Hepatocyte (in vitro differentiated cells): ENCODE data around the gene SCRN2. TPM values are rescaled to one million over a fixed set of nuclear protein-coding genes. Genes with fewer than 3 reads are reported as not detected.

ENCODE experiments used
- DNase-seq: peaks from one replicate; pipeline ENCODE4 v3.0.0-alpha.2; 2016; ENCODE audit warnings: low spot score
- H2AFZ ChIP-seq: fragments of 200-600 bp; sonication (generic); 2 replicates; pipeline ENCODE4 v1.6.0; 2016; ENCODE audit warnings: antibody characterized with exemption, mild to moderate bottlenecking
- H3K27ac ChIP-seq: fragments of 200-600 bp; sonication (generic); 2 replicates; pipeline ENCODE4 v1.5.1; 2016; ENCODE audit warnings: mild to moderate bottlenecking
- H3K27me3 ChIP-seq: fragments of 200-600 bp; sonication (generic); 2 replicates; pipeline ENCODE4 v1.6.1; 2016
- H3K36me3 ChIP-seq: fragments of 200-600 bp; sonication (generic); replicated peaks from 2 replicates; pipeline ENCODE4 v1.5.1; 2016; ENCODE audit warnings: low read depth; ENCODE audit not compliant: insufficient read depth
- H3K4me1 ChIP-seq: fragments of 200-600 bp; sonication (generic); 2 replicates; pipeline ENCODE4 v1.5.1; 2016; ENCODE audit warnings: mild to moderate bottlenecking, moderate library complexity; ENCODE audit not compliant: insufficient read depth
- H3K4me2 ChIP-seq: fragments of 200-600 bp; sonication (generic); 2 replicates; pipeline ENCODE4 v1.6.0; 2016
- H3K4me3 ChIP-seq: fragments of 200-600 bp; sonication (generic); 2 replicates; pipeline ENCODE4 v1.5.1; 2016; ENCODE audit warnings: mild to moderate bottlenecking
- H3K79me2 ChIP-seq: fragments of 200-600 bp; sonication (generic); 2 replicates; pipeline ENCODE4 v1.6.0; 2017; ENCODE audit warnings: mild to moderate bottlenecking
- H3K9me2 ChIP-seq: fragments of 200-600 bp; sonication (generic); replicated peaks from 2 replicates; pipeline ENCODE4 v1.6.0; 2017; ENCODE audit warnings: mild to moderate bottlenecking; ENCODE audit not compliant: insufficient read depth
- H3K9me3 ChIP-seq: fragments of 200-600 bp; sonication (generic); 2 replicates; pipeline ENCODE4 v1.5.1; 2016; ENCODE audit warnings: low read depth, mild to moderate bottlenecking
- H4K20me1 ChIP-seq: fragments of 200-600 bp; sonication (generic); 2 replicates; pipeline ENCODE4 v1.6.0; 2016; ENCODE audit warnings: mild to moderate bottlenecking; ENCODE audit not compliant: insufficient read depth, poor library complexity, severe bottlenecking
- CTCF ChIP-seq: fragments of 200-600 bp; sonication (generic); IDR thresholded peaks from 2 replicates; pipeline ENCODE4 v1.5.1; 2016; ENCODE audit warnings: antibody characterized with exemption, mild to moderate bottlenecking; ENCODE audit not compliant: poor library complexity
- EZH2 ChIP-seq: fragments of 200-600 bp; sonication (generic); IDR thresholded peaks from 2 replicates; pipeline ENCODE4 v1.6.1; 2016; ENCODE audit warnings: antibody characterized with exemption, mild to moderate bottlenecking, borderline replicate concordance
- EZH2phosphoT487 ChIP-seq: fragments of 200-600 bp; sonication (generic); IDR thresholded peaks from one replicate; pipeline ENCODE4 v1.6.1; 2018; ENCODE audit warnings: antibody characterized with exemption, mild to moderate bottlenecking, low read depth, moderate library complexity; ENCODE audit not compliant: unreplicated experiment, severe bottlenecking
- WGBS: methylation state at CpG from one replicate; pipeline ENCODE4 v1.1.6; 2016; ENCODE audit warnings: low lambda C conversion rate; ENCODE audit errors: missing lambda C conversion rate; 5-methylcytosine and 5-hydroxymethylcytosine counted together
- polyA plus RNA-seq: library from polyadenylated mRNA; unstranded; fragments of >200 nt; fragmentation: Nextera tagmentation; extraction: Ambion mirVana; gene quantifications from 2 replicates; pipeline ENCODE4 v1.2.1, GENCODE V29; 2016
- total RNA-seq: library from RNA; depleted of rRNA; stranded (reverse); fragments of >200 nt; gene quantifications from 2 replicates; pipeline ENCODE4 v1.2.3, GENCODE V29; 2014

Gene SCRN2
- total and polyA plus RNA-seq, 2 experiments from 2014 or later, result 35.3 to 59.8 TPM

GRCh38 chr17:47813077-47813476 lies 28.0 kb downstream of the SCRN2 start:
- WGBS, result 91% methylated on average over 14 of the region's 14 CpGs
- Histone ChIP-seq H3K4me2 (no peak overlapping the region), H3K9me2 (no peaks in the 10 kb centered on the region), H3K9me3 (no peaks in the 10 kb centered on the region), H3K27me3 (no peaks in the 10 kb centered on the region), H3K27ac (no peak overlapping the region), H3K4me1 (peaks cover 22% of the 10 kb centered on the region), H3K79me2 (no peaks in the 10 kb centered on the region), H3K36me3 (no peaks in the 10 kb centered on the region), H2AFZ (no peak overlapping the region), H4K20me1 (no peaks in the 10 kb centered on the region), H3K4me3 (no peak overlapping the region)
- DNase-seq, result no peak
- no peak for TF ChIP-seq EZH2
- no peak for TF ChIP-seq CTCF
- no peak for TF ChIP-seq EZH2phosphoT487

GRCh38 chr17:47812146-47812920 lies 28.7 kb downstream of the SCRN2 start:
- H3K4me3 ChIP-seq, result no peak overlapping the region

GRCh38 chr17:47811709-47812108 lies 29.4 kb downstream of the SCRN2 start:
- no peaks in the 10 kb centered on the region for H3K9me2 ChIP-seq
- no peaks in the 10 kb centered on the region for H4K20me1 ChIP-seq
- no peaks in the 10 kb centered on the region for H3K79me2 ChIP-seq
- DNase-seq, result no peak
- H3K4me3 ChIP-seq, result no peak overlapping the region
- H3K36me3 ChIP-seq, result no peaks in the 10 kb centered on the region
- H2AFZ ChIP-seq, result no peak overlapping the region
- H3K9me3 ChIP-seq, result no peaks in the 10 kb centered on the region
- no peaks in the 10 kb centered on the region for H3K27me3 ChIP-seq
- WGBS, result 64% methylated on average over 7 of the region's 7 CpGs
- H3K4me1 ChIP-seq, result peaks cover 22% of the 10 kb centered on the region
- no peak for TF ChIP-seq EZH2phosphoT487
- TF ChIP-seq CTCF, result no peak
- H3K4me2 ChIP-seq, result no peak overlapping the region
- H3K27ac ChIP-seq, result peak overlapping the region; percentile 81

More at GRCh38 chr17:47812146-47812920, 28.7 kb downstream of the SCRN2 start:
- H3K79me2 ChIP-seq, result no peaks in the 10 kb centered on the region
- H3K9me2 ChIP-seq, result no peaks in the 10 kb centered on the region
- no peaks in the 10 kb centered on the region for H3K27me3 ChIP-seq
- H3K27ac ChIP-seq, result no peak overlapping the region
- no peak overlapping the region for H3K4me2 ChIP-seq
- 88% methylated on average over 18 of the region's 18 CpGs for WGBS
- H3K36me3 ChIP-seq, result no peaks in the 10 kb centered on the region
- H2AFZ ChIP-seq, result no peak overlapping the region
- no peaks in the 10 kb centered on the region for H3K9me3 ChIP-seq
- H4K20me1 ChIP-seq, result no peaks in the 10 kb centered on the region
- TF ChIP-seq CTCF, result no peak
- TF ChIP-seq EZH2, result no peak
- TF ChIP-seq EZH2phosphoT487, result no peak
- peaks cover 22% of the 10 kb centered on the region for H3K4me1 ChIP-seq
- DNase-seq, result no peak
